DND-41 (cell line): ENCODE data around the gene VWF.

Source experiments
- ATAC-seq: fragments of 200-7000 bp; cut with Tn5 transposase; 3 replicates; pipeline ENCODE4 v1.9.1; 2021; ENCODE audit warnings: low read depth; ENCODE audit not compliant: insufficient read depth
- DNase-seq: peaks from one replicate; pipeline ENCODE4 v3.0.0-alpha.2; 2020
- H2AFZ ChIP-seq: 2 replicates; pipeline ENCODE4 v1.6.0; 2012; ENCODE audit warnings: low read depth, low read length
- H3K27ac ChIP-seq: 2 replicates; pipeline ENCODE4 v1.5.1; 2012; ENCODE audit warnings: low read length, inconsistent platforms
- H3K27me3 ChIP-seq: fragments of 200-600 bp; sonication (generic); 2 replicates; pipeline ENCODE4 v1.6.0; 2012; ENCODE audit warnings: low read length, mild to moderate bottlenecking, inconsistent platforms; ENCODE audit not compliant: insufficient read depth, poor library complexity
- H3K36me3 ChIP-seq: 2 replicates; pipeline ENCODE4 v1.5.1; 2012; ENCODE audit warnings: low read length, inconsistent platforms; ENCODE audit not compliant: insufficient read depth
- H3K4me1 ChIP-seq: 2 replicates; pipeline ENCODE4 v1.5.1; 2012; ENCODE audit warnings: mild to moderate bottlenecking, low read length; ENCODE audit not compliant: insufficient read depth
- H3K4me2 ChIP-seq: 2 replicates; pipeline ENCODE4 v1.6.0; 2012; ENCODE audit warnings: mild to moderate bottlenecking, moderate library complexity, low read length, inconsistent platforms; ENCODE audit not compliant: insufficient read depth
- H3K4me3 ChIP-seq, 2 experiments: fragments of 200-600 bp in 1 of 2; shearing (Covaris generic) in 1 of 2; 2 replicates each; pipeline ENCODE4 v1.5.1; 2012 to 2016; ENCODE audit warnings: inconsistent platforms in 2 of 2, low read length in 2 of 2, mild to moderate bottlenecking in 2 of 2, low read depth in 1 of 2, moderate library complexity in 1 of 2
- H3K79me2 ChIP-seq: 2 replicates; pipeline ENCODE4 v1.6.0; 2012; ENCODE audit warnings: low read length, inconsistent platforms; ENCODE audit not compliant: insufficient read depth
- H3K9ac ChIP-seq: 2 replicates; pipeline ENCODE4 v1.6.0; 2012; ENCODE audit warnings: low read depth, mild to moderate bottlenecking, inconsistent platforms, low read length, moderate library complexity
- H3K9me3 ChIP-seq: 2 replicates; pipeline ENCODE4 v1.5.1; 2012; ENCODE audit warnings: low read length, moderate library complexity, mild to moderate bottlenecking, inconsistent platforms; ENCODE audit not compliant: insufficient read depth, severe bottlenecking
- H4K20me1 ChIP-seq: 2 replicates; pipeline ENCODE4 v1.6.0; 2012; ENCODE audit warnings: low read length; ENCODE audit not compliant: insufficient read depth
- EZH2 ChIP-seq: IDR thresholded peaks from 3 replicates; pipeline ENCODE4 v1.6.1; 2012; ENCODE audit warnings: borderline replicate concordance, low read depth, mild to moderate bottlenecking, moderate library complexity, low read length, inconsistent platforms; ENCODE audit not compliant: severe bottlenecking
- TF ChIP-seq, protein P1 (sequence below): IDR thresholded peaks from 2 replicates; pipeline ENCODE4 v1.5.1; 2012; ENCODE audit warnings: borderline replicate concordance, low read length, moderate library complexity, mild to moderate bottlenecking; ENCODE audit not compliant: poor library complexity, severe bottlenecking; ENCODE audit errors: extremely low read depth

Gene VWF

DNA sequence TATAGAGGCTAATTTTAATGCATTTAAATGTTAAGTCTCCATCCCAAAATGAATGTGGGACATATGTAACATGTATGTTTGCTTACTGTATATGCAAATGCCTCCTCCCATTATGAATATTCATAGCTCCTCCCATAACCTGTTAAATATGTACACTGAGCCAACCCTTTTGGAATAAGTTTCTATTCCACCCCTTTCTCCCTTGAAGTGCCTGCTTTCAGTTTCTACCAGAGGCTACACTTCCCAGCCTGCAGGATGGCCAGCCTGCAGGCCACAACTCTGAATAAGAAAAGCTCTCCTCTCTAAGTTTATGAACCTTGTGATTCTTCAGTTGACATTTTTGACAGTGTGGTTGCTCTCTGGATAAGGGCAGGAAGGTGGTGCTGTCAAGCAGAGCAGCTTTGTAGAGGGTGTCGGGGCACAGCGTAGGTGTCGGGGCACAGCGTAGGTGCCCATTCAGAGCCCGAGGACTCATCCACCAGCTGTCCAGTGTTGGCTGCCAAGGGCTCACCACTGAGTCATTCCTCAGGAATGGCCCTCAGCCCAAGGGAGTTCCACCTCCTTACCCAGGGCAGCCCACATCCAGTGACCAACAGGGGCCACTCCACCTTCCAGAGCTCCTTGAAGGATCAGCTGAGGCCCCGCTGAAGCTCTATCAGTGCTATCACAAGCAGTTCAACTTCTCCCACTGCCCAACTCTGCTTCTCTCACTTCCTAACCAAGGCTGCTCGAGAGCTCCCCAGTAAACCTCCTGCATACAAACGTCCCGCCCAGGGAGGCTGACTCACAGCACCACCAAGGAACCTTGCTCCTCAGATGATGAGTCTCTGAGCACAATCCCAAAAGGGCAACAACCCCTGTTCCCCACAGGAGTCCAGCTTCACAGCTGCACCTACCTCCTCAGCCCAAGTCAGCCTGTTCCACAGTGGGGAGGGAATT, 31.4 kb downstream of the VWF start:
- H3K9me3 ChIP-seq: no peaks in the 10 kb centered on the region
- peaks cover 22% of the 10 kb centered on the region for H3K27me3 ChIP-seq
- H3K36me3 ChIP-seq: no peaks in the 10 kb centered on the region
- DNase-seq: no peak
- no peak overlapping the region for H3K4me3 ChIP-seq
- no peak overlapping the region for H3K27ac ChIP-seq
- TF ChIP-seq EZH2: no peak
- TF ChIP-seq, protein P1, sequence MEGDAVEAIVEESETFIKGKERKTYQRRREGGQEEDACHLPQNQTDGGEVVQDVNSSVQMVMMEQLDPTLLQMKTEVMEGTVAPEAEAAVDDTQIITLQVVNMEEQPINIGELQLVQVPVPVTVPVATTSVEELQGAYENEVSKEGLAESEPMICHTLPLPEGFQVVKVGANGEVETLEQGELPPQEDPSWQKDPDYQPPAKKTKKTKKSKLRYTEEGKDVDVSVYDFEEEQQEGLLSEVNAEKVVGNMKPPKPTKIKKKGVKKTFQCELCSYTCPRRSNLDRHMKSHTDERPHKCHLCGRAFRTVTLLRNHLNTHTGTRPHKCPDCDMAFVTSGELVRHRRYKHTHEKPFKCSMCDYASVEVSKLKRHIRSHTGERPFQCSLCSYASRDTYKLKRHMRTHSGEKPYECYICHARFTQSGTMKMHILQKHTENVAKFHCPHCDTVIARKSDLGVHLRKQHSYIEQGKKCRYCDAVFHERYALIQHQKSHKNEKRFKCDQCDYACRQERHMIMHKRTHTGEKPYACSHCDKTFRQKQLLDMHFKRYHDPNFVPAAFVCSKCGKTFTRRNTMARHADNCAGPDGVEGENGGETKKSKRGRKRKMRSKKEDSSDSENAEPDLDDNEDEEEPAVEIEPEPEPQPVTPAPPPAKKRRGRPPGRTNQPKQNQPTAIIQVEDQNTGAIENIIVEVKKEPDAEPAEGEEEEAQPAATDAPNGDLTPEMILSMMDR: no peak
- H4K20me1 ChIP-seq: no peaks in the 10 kb centered on the region
- no peak overlapping the region for H3K4me2 ChIP-seq
- no peaks in the 10 kb centered on the region for H3K4me1 ChIP-seq
- no peak overlapping the region for H2AFZ ChIP-seq
- no peaks in the 10 kb centered on the region for H3K79me2 ChIP-seq
- no peak overlapping the region for H3K9ac ChIP-seq
- no peak for ATAC-seq

DNA sequence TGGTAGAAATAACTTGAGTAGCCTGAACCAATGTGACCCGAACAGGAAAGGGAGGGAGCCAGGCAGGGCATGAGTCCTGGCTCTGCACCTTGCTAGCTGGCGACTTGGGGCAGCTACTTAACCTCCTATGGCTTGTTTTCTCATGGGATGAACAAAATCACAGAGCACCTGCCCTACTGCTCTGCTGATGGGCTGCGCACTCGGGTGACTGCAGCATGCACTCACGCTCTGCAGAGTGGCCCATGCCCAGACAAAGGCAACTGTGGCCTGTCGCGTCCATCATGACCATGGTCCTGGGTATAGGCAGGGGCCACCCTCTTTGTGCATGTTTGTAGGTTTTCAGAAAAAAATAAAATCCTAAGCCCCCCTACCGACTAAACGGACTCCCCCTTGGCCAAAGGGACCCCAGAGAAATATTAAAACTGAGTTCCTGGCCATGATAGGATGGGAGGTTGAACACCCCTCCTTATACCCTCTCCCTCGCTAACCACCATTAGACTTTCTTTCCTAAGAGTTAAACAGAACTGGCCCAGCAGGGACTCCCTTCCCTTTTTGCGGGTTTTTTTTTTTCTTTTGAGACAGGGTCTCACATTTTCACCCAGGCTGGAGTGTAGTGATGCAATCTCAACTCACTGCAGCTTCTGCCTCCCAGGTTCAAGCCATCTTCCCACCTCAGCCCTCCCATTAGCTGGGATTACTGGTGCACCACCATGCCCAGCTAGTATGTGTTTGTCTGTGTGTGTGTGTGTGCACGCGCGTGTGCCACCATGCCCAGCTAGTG, 32.5 kb downstream of the VWF start:
- no peaks in the 10 kb centered on the region for H3K36me3 ChIP-seq
- TF ChIP-seq, protein P1: no peak
- TF ChIP-seq EZH2: no peak
- no peak overlapping the region for H2AFZ ChIP-seq
- no peak overlapping the region for H3K4me3 ChIP-seq
- H4K20me1 ChIP-seq: no peaks in the 10 kb centered on the region
- no peaks in the 10 kb centered on the region for H3K4me1 ChIP-seq
- no peak for ATAC-seq
- H3K4me2 ChIP-seq: no peak overlapping the region
- no peaks in the 10 kb centered on the region for H3K79me2 ChIP-seq
- peaks cover 22% of the 10 kb centered on the region for H3K27me3 ChIP-seq
- no peak for DNase-seq
- H3K9ac ChIP-seq: no peak overlapping the region
- no peaks in the 10 kb centered on the region for H3K9me3 ChIP-seq
- no peak overlapping the region for H3K27ac ChIP-seq

DNA sequence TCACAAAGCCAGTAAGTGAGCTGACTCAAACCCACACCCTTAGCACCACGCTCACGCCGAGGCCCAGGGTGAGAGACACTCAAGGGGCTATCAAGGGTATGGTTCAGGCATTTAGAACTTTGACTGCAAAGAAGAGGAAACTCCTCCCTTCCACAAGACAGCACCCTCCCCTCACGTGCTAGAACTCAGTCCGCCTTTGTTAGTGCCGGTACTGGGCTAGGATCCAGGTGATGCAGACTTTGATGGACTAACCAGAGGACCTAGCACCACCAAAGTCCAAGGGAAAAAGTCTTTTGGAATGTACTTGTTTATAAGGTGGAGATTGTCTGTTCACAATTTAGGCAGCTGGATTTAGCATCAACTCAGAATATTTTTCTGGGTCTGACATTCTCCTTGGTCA, 33.7 kb downstream of the VWF start:
- H2AFZ ChIP-seq: no peak overlapping the region
- H3K4me2 ChIP-seq: no peak overlapping the region
- H3K36me3 ChIP-seq: no peaks in the 10 kb centered on the region
- H3K27ac ChIP-seq: no peak overlapping the region
- no peak overlapping the region for H3K9ac ChIP-seq
- no peak for TF ChIP-seq EZH2
- TF ChIP-seq, protein P1: no peak
- H4K20me1 ChIP-seq: no peaks in the 10 kb centered on the region
- no peaks in the 10 kb centered on the region for H3K79me2 ChIP-seq
- H3K4me1 ChIP-seq: no peaks in the 10 kb centered on the region
- peaks cover 22% of the 10 kb centered on the region for H3K27me3 ChIP-seq
- no peak for ATAC-seq
- no peaks in the 10 kb centered on the region for H3K9me3 ChIP-seq
- no peak for DNase-seq
- no peak overlapping the region for H3K4me3 ChIP-seq
